Measurements from ENCODE around the gene CST11.

CST11 gene

DNA sequence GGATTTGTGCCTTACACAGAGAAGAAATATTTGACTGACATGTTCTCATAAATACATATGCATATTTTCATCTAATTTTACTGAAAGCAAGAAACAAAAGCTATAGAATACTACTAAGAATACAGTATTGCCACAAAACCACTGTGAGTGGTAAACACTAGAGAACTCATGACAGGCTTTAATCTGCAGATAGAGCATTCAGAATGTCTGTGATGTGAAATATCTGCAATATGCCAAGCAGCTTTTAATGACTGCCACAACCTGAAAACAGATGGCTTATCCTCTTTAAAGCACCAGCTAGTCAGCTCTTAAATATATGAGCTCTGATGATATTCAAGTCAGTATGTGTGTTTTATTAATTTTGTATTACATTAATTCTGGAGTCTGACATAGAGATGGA is 34.8 kb downstream of the CST11 start:
- Histone ChIP-seq H4K20me1 (ENCODE audit: control insufficient read depth, insufficient read depth, low read depth, low read length) (0 out of 2 replicates have a peak, but pooled peaks cover 3% of the 10 kb centered on the region), H3F3A (ENCODE audit: control insufficient read depth, insufficient read depth) (no peaks in the 10 kb centered on the region), H3K9me2 (replicated peaks; ENCODE audit: control insufficient read depth, low read length) (no peaks in the 10 kb centered on the region), H3K79me2 (ENCODE audit: control insufficient read depth, low read length) (peaks cover 75% of the 10 kb centered on the region), H3K27me3 (ENCODE audit: control insufficient read depth, low read length) (no peaks in the 10 kb centered on the region), H3K4me2 (ENCODE audit: low read length) (no peak overlapping the region), H3K4me1 (ENCODE audit: control insufficient read depth, low read length) (peaks cover 18% of the 10 kb centered on the region), H3K36me3 (ENCODE audit: control insufficient read depth, low read length) (0 out of 2 replicates have a peak, but pooled peaks cover 3% of the 10 kb centered on the region), H3K27ac (ENCODE audit: low read depth, low read length) (no peak overlapping the region), H3K4me3 (ENCODE audit: low read length) (no peak overlapping the region), H3K9me3 (ENCODE audit: control insufficient read depth, insufficient read depth, low read length) (no peaks in the 10 kb centered on the region)
- TF ChIP-seq CTCF (IDR thresholded peaks at IDR 0.05; ENCODE audit: low read depth, low read length, poor library complexity, severe bottlenecking) (no peak), EZH2phosphoT487 (IDR thresholded peaks at IDR 0.05; ENCODE audit: borderline replicate concordance, low read length) (no peak)

GRCh38 chr20:23415959-23416583 is 36.6 kb downstream of the CST11 start:
- TF ChIP-seq EZH2phosphoT487 (IDR thresholded peaks at IDR 0.05; ENCODE audit: borderline replicate concordance, low read length) (no peak), CTCF (IDR thresholded peaks at IDR 0.05; ENCODE audit: low read depth, low read length, poor library complexity, severe bottlenecking) (no peak)
- Histone ChIP-seq H3K27ac (ENCODE audit: low read depth, low read length) (no peak overlapping the region), H3K4me3 (ENCODE audit: low read length) (no peak overlapping the region), H3K9me2 (replicated peaks; ENCODE audit: control insufficient read depth, low read length) (no peaks in the 10 kb centered on the region), H3F3A (ENCODE audit: control insufficient read depth, insufficient read depth) (no peaks in the 10 kb centered on the region), H3K36me3 (ENCODE audit: control insufficient read depth, low read length) (0 out of 2 replicates have a peak, but pooled peaks cover 2% of the 10 kb centered on the region), H4K20me1 (ENCODE audit: control insufficient read depth, insufficient read depth, low read depth, low read length) (0 out of 2 replicates have a peak, but pooled peaks cover 3% of the 10 kb centered on the region), H3K27me3 (ENCODE audit: control insufficient read depth, low read length) (no peaks in the 10 kb centered on the region), H3K9me3 (ENCODE audit: control insufficient read depth, insufficient read depth, low read length) (no peaks in the 10 kb centered on the region), H3K79me2 (ENCODE audit: control insufficient read depth, low read length) (peaks cover 89% of the 10 kb centered on the region), H3K4me1 (ENCODE audit: control insufficient read depth, low read length) (peaks cover 11% of the 10 kb centered on the region), H3K4me2 (ENCODE audit: low read length) (no peak overlapping the region)

GRCh38 chr20:23415555-23415954 is 37.1 kb downstream of the CST11 start:
- H3K36me3 ChIP-seq (ENCODE audit: control insufficient read depth, low read length) = no peaks in the 10 kb centered on the region
- no peaks in the 10 kb centered on the region for H3K9me3 ChIP-seq (ENCODE audit: control insufficient read depth, insufficient read depth, low read length)
- 0 out of 2 replicates have a peak, but pooled peaks cover 3% of the 10 kb centered on the region for H4K20me1 ChIP-seq (ENCODE audit: control insufficient read depth, insufficient read depth, low read depth, low read length)
- no peak for TF ChIP-seq EZH2phosphoT487 (IDR thresholded peaks at IDR 0.05; ENCODE audit: borderline replicate concordance, low read length)
- no peak for TF ChIP-seq CTCF (IDR thresholded peaks at IDR 0.05; ENCODE audit: low read depth, low read length, poor library complexity, severe bottlenecking)
- H3K79me2 ChIP-seq (ENCODE audit: control insufficient read depth, low read length) = peaks cover 89% of the 10 kb centered on the region
- no peaks in the 10 kb centered on the region for H3K27me3 ChIP-seq (ENCODE audit: control insufficient read depth, low read length)
- H3K4me3 ChIP-seq (ENCODE audit: low read length) = no peak overlapping the region
- peaks cover 11% of the 10 kb centered on the region for H3K4me1 ChIP-seq (ENCODE audit: control insufficient read depth, low read length)
- H3K9me2 ChIP-seq (replicated peaks; ENCODE audit: control insufficient read depth, low read length) = no peaks in the 10 kb centered on the region
- H3K27ac ChIP-seq (ENCODE audit: low read depth, low read length) = no peak overlapping the region
- no peak overlapping the region for H3K4me2 ChIP-seq (ENCODE audit: low read length)
- H3F3A ChIP-seq (ENCODE audit: control insufficient read depth, insufficient read depth) = no peaks in the 10 kb centered on the region

Measured in DOHH2 (cell line).